Spinal cord (tissue), 10 donors: Measurements from ENCODE around the gene RIPOR3. TPM values are rescaled to one million over a fixed set of nuclear protein-coding genes. Genes with fewer than 3 reads are reported as not detected.
"Not testable (repeated sequence)": the region's sequence is repeated elsewhere in the genome, so short reads cannot be mapped to it uniquely, and the experiment has no call there.

Experiments
- DNase-seq, 6 donors: peaks; one replicate each; pipeline versions ENCODE4 v3.0.0 to v3.0.0-alpha.2; 2013 to 2015; ENCODE audit warnings: low spot score in 6 of 6, low read depth in 4 of 6
- H3K27ac ChIP-seq: one replicate; pipeline ENCODE4 v1.5.1; 2013; ENCODE audit warnings: low read depth, low read length, control low read depth
- H3K27me3 ChIP-seq: one replicate; pipeline ENCODE4 v1.6.1; 2013; ENCODE audit warnings: low read length; ENCODE audit not compliant: control insufficient read depth, insufficient read depth
- H3K36me3 ChIP-seq: one replicate; pipeline ENCODE4 v1.6.1; 2013; ENCODE audit warnings: low read length; ENCODE audit not compliant: control insufficient read depth, insufficient read depth
- H3K4me1 ChIP-seq: one replicate; pipeline ENCODE4 v1.6.1; 2013; ENCODE audit warnings: low read length; ENCODE audit not compliant: control insufficient read depth, insufficient read depth
- H3K4me3 ChIP-seq: one replicate; pipeline ENCODE4 v1.5.1; 2013; ENCODE audit warnings: low read depth, low read length, control low read depth
- H3K9me3 ChIP-seq: one replicate; pipeline ENCODE4 v1.6.1; 2013; ENCODE audit warnings: low read length; ENCODE audit not compliant: control insufficient read depth, insufficient read depth
- WGBS: methylation state at CpG from one replicate; pipeline ENCODE4 v1.1.5; 2013; ENCODE audit warnings: missing lambda C conversion rate; ENCODE audit not compliant: insufficient coverage; 5-methylcytosine and 5-hydroxymethylcytosine counted together
- polyA plus RNA-seq, 2 donors: library from polyadenylated mRNA; unstranded; fragments of 120-200 nt; gene quantifications; one replicate each; pipeline ENCODE4 v1.2.1, GENCODE V29; 2013; ENCODE audit not compliant: insufficient read length in 2 of 2
- total RNA-seq, 2 donors: library from RNA; depleted of rRNA in 1 of 2; stranded (reverse); fragments of 120-200 nt in 1 of 2; fragments of >200 nt in 1 of 2; gene quantifications; one replicate each; pipeline versions ENCODE4 v1.2.3 to v1.2.4, GENCODE V29; 2013 to 2014
- donor health status: healthy.

Gene RIPOR3
- total and polyA plus RNA-seq, 4 donors: 2.7 to 9.3 (median 7.0) TPM

DNA sequence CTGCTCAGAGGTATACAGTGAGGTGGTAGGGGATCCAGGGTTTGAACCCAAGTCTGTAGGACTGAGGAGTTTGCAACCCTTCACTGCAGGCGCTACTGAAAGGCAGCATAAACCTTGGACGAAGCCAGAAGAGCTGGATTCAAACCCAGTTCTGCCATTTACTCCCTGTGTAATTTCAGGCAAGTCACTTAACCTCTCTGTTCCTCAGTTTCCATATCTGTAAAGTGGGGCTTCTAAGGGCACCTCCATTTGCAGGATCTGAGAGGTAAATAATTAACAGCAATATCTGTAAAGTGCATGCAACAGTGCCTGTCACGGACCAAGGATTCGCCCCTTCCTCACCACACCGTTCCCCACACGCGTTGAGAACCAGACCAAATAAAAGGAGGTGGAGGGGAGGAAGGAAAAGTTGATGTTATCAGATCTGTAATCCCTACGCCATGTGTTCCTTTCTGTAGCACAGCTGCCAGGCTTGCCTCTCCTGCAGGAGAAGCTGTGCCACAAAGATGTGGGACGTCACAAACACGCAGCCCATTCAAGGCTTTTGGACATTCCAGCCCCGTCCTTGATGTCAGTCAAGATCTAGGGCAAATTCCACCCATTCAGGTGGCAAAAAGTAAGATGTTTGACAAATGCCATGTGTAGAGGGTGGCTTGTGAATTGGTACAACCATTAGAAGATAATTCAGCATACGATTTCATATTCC lies 9.8 kb downstream of the RIPOR3 start:
- Histone ChIP-seq H3K27ac (no peak overlapping the region), H3K27me3 (no peaks in the 10 kb centered on the region), H3K4me1 (peaks cover 12% of the 10 kb centered on the region), H3K36me3 (no peaks in the 10 kb centered on the region), H3K4me3 (no peak overlapping the region), H3K9me3 (no peaks in the 10 kb centered on the region)
- WGBS: 80% methylated on average over 1 of the region's 12 CpGs
- no peak for DNase-seq

- Histone ChIP-seq H3K4me3 (no peak overlapping the region), H3K4me1 (peaks cover 12% of the 10 kb centered on the region), H3K36me3 (no peaks in the 10 kb centered on the region), H3K9me3 (no peaks in the 10 kb centered on the region), H3K27me3 (no peaks in the 10 kb centered on the region), H3K27ac (no peak overlapping the region)
- 37% methylated on average over 12 of the region's 19 CpGs for WGBS
- peak in 2 of 6 donors; percentile 83 to 93 for DNase-seq
These were observed 11.0 kb downstream of the RIPOR3 start for GRCh38 chr20:50680105-50680960.

DNA sequence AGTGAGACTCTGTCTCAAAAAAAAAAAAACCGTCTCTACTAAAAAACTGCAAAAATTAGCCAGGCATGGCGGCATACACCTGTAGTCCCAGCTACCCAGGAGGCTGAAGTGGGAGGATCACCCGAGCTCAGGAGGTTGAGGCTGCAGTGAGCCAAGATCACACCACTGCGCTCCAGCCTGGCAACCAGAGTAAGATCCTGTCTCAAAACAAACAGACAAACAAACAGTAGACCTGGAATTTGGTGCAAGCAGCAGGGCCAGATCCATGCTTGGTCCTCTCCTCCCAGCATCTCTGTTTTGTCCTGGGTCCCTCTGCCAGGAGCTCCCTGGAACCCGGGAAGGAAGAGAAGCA lies 11.6 kb downstream of the RIPOR3 start:
- Histone ChIP-seq H3K36me3 (no peaks in the 10 kb centered on the region), H3K27me3 (no peaks in the 10 kb centered on the region), H3K9me3 (no peaks in the 10 kb centered on the region), H3K4me3 (no peak overlapping the region), H3K27ac (no peak overlapping the region), H3K4me1 (peaks cover 12% of the 10 kb centered on the region)
- WGBS: 45% methylated on average over 4 of the region's 5 CpGs
- DNase-seq: no peak

- Histone ChIP-seq H3K27ac (no peak overlapping the region), H3K9me3 (no peaks in the 10 kb centered on the region), H3K36me3 (no peaks in the 10 kb centered on the region), H3K4me3 (no peak overlapping the region), H3K4me1 (peaks cover 18% of the 10 kb centered on the region), H3K27me3 (no peaks in the 10 kb centered on the region)
- 50% methylated on average over 2 of the region's 8 CpGs for WGBS
- DNase-seq: no peak
These were observed 13.0 kb downstream of the RIPOR3 start for GRCh38 chr20:50678169-50678898.

- Histone ChIP-seq H3K4me3 (no peak overlapping the region), H3K36me3 (no peaks in the 10 kb centered on the region), H3K4me1 (peaks cover 21% of the 10 kb centered on the region), H3K9me3 (no peaks in the 10 kb centered on the region), H3K27ac (no peak overlapping the region), H3K27me3 (no peaks in the 10 kb centered on the region)
- 84% methylated on average over 4 of the region's 4 CpGs for WGBS
- DNase-seq: peak in 1 of 6 donors; percentile 54
These were observed 14.5 kb downstream of the RIPOR3 start for GRCh38 chr20:50676858-50677257.

DNA sequence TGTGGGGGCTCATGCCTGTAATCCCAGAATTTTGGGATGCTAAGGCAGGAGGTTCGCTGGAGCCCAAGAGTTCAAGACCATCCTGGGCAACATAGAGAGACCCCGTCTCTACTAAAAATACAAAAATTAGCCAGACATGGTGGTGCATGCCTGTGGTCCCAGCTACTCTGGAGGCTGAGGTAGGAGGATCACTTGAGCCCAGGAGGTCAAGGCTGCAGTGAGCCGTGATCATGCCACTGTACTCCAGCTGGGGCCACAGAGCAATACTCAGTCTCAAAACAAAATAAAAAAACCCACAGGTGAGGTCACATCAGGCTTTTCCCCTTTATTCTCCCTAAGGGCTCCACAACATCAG lies 15.0 kb downstream of the RIPOR3 start:
- H3K27me3 ChIP-seq, H3K27ac ChIP-seq, H3K36me3 ChIP-seq, H3K4me3 ChIP-seq, DNase-seq, H3K9me3 ChIP-seq: not testable (repeated sequence)
- peaks cover 21% of the 10 kb centered on the region for H3K4me1 ChIP-seq
- 100% methylated on average over 3 of the region's 3 CpGs for whole genome bisulfite sequencing

GRCh38 chr20:50675671-50676376 lies 15.5 kb downstream of the RIPOR3 start:
- Histone ChIP-seq H3K27ac (no peak overlapping the region), H3K27me3 (no peaks in the 10 kb centered on the region), H3K36me3 (no peaks in the 10 kb centered on the region), H3K4me1 (peaks cover 21% of the 10 kb centered on the region), H3K4me3 (no peak overlapping the region), H3K9me3 (no peaks in the 10 kb centered on the region)
- DNase-seq: no peak
- 73% methylated on average over 10 of the region's 13 CpGs for WGBS

DNA sequence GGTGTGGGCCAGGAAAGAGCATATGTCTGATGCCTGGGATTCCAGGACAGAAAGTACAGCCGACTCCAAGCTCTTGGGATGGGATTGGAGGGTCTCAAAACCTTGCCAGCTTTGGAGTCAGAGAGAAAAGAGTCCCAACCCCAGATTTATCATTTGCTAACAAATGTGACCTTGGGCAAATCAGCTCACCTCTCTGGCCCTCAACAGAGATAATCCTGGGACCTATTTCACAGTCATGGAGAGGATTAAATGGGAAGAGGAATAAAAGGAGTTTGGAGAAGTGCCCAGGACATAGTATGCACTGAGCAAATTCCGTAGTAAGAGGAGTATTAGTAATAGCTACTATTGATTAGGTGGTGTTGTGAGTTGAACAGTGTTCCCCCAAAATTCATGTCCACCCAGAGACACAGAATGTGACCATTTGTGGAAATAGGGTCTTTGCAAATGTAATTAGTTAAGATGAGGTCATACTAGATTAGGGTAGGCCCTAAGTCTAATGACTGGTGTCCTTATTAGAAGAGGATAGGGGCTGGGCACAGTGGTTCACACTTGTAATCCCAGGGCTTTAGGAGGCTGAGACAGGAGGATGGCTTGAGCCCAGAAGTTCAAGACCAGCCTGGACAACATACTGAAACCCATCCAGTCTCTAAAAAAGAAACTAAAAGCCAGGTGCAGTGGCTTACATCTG lies 17.1 kb downstream of the RIPOR3 start:
- Histone ChIP-seq H3K27ac (no peak overlapping the region), H3K4me3 (no peak overlapping the region), H3K4me1 (peaks cover 9% of the 10 kb centered on the region), H3K27me3 (no peaks in the 10 kb centered on the region), H3K9me3 (no peaks in the 10 kb centered on the region), H3K36me3 (no peaks in the 10 kb centered on the region)
- DNase-seq: no peak
- 30% methylated on average over 1 of the region's 2 CpGs for WGBS
